Epithelial cell of proximal tubule (primary cell): ENCODE data around the gene FRMPD2. TPM values are rescaled to one million over a fixed set of nuclear protein-coding genes. Genes with fewer than 3 reads are reported as not detected.
A peak's percentile ranks its signal among the peaks of the same experiment; 100 is the strongest.

Experiments used
- DNase-seq: peaks from one replicate; pipeline ENCODE4 v3.0.0-alpha.2; 2011; ENCODE audit warnings: low read depth
- H3K4me3 ChIP-seq: 2 replicates; pipeline ENCODE4 v1.5.1; 2011; ENCODE audit warnings: low read depth, mild to moderate bottlenecking, low read length
- CTCF ChIP-seq: conservative IDR thresholded peaks from 2 replicates; pipeline ENCODE4 v1.5.1; 2012; ENCODE audit warnings: low read depth, mild to moderate bottlenecking, low read length
- total RNA-seq: library from RNA; depleted of rRNA; stranded (reverse); fragments of >200 nt; gene quantifications from 2 replicates; pipeline ENCODE4 v1.2.3, GENCODE V29; 2015

The FRMPD2 gene
- total RNA-seq, 1 donor from 2014 or later, result under 0.01 TPM

- no peak overlapping the region for H3K4me3 ChIP-seq
- no peak for TF ChIP-seq CTCF
- no peak for DNase-seq
Observed at GRCh38 chr10:48216204-48216505, 58.3 kb downstream of the FRMPD2 start.

- no peak overlapping the region for H3K4me3 ChIP-seq
- DNase-seq, result no peak
- peak; percentile 94 for TF ChIP-seq CTCF
Observed at GRCh38 chr10:48215486-48216203, 58.9 kb downstream of the FRMPD2 start.

- DNase-seq, result no peak
- H3K4me3 ChIP-seq, result no peak overlapping the region
- no peak for TF ChIP-seq CTCF
Observed at GRCh38 chr10:48214716-48215485, 59.6 kb downstream of the FRMPD2 start.

- no peak for TF ChIP-seq CTCF
- H3K4me3 ChIP-seq, result no peak overlapping the region
- DNase-seq, result no peak
Observed at GRCh38 chr10:48213047-48213446, 61.4 kb downstream of the FRMPD2 start.

- no peak for TF ChIP-seq CTCF
Observed at GRCh38 chr10:48211777-48212176, 62.7 kb downstream of the FRMPD2 start.

GRCh38 chr10:48210966-48211365 is 63.5 kb downstream of the FRMPD2 start:
- no peak overlapping the region for H3K4me3 ChIP-seq
- DNase-seq, result no peak
- TF ChIP-seq CTCF, result no peak

More at GRCh38 chr10:48211777-48212176, 62.7 kb downstream of the FRMPD2 start:
- H3K4me3 ChIP-seq, result no peak overlapping the region
- no peak for DNase-seq
